Measurements from ENCODE around the gene S100PBP.

DNA sequence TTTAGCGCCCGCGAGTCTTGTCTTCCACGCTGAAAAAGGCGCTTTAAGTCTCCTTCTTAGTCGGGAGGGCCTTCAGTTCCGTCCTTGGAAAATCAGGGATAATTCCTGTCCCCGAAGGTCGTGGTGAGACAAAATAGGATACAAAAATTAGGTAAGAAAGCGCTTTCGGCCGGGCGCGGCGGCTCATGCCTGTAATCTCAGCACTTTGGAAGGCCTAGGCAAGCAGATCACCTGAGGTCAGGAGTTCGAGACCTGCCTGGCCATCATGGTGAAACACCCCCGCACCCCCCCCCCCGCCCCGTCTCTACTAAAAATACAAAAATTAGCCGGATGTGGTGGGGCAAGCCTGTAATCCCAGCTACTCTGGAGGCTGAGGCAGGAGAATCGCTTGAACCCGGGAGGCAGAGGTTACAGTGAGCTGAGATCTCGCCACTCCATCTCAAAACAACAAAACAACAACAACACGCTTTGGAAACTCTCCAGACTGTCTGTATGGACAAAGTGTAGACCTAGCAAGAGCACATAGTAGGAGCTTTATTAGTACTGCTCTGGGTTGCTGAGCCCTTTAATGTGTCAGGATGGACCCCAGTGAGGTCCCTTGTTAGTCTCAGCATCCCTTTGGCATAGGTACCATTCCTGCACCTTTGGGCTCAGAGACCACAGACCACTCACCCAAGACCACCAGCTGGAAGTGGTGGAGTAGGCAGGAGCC lies 84.5 kb downstream of the S100PBP start:
- TF ChIP-seq, protein P1, sequence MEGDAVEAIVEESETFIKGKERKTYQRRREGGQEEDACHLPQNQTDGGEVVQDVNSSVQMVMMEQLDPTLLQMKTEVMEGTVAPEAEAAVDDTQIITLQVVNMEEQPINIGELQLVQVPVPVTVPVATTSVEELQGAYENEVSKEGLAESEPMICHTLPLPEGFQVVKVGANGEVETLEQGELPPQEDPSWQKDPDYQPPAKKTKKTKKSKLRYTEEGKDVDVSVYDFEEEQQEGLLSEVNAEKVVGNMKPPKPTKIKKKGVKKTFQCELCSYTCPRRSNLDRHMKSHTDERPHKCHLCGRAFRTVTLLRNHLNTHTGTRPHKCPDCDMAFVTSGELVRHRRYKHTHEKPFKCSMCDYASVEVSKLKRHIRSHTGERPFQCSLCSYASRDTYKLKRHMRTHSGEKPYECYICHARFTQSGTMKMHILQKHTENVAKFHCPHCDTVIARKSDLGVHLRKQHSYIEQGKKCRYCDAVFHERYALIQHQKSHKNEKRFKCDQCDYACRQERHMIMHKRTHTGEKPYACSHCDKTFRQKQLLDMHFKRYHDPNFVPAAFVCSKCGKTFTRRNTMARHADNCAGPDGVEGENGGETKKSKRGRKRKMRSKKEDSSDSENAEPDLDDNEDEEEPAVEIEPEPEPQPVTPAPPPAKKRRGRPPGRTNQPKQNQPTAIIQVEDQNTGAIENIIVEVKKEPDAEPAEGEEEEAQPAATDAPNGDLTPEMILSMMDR (IDR thresholded peaks at IDR 0.05) = no peak
- TF ChIP-seq, protein P2, sequence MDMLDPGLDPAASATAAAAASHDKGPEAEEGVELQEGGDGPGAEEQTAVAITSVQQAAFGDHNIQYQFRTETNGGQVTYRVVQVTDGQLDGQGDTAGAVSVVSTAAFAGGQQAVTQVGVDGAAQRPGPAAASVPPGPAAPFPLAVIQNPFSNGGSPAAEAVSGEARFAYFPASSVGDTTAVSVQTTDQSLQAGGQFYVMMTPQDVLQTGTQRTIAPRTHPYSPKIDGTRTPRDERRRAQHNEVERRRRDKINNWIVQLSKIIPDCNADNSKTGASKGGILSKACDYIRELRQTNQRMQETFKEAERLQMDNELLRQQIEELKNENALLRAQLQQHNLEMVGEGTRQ (IDR thresholded peaks at IDR 0.05; ENCODE audit: borderline replicate concordance, low read depth, low read length) = no peak
- TF ChIP-seq JUND (IDR thresholded peaks at IDR 0.05) = no peak
- TF ChIP-seq NFIC (IDR thresholded peaks at IDR 0.05; ENCODE audit: borderline replicate concordance) = no peak
- TF ChIP-seq TAF1 (IDR thresholded peaks at IDR 0.05; ENCODE audit: borderline replicate concordance, low read depth, low read length) = no peak
- no peak for TF ChIP-seq POLR2AphosphoS5 (IDR thresholded peaks at IDR 0.05; ENCODE audit: low read depth, low read length)
- TF ChIP-seq EP300 (IDR thresholded peaks at IDR 0.05; ENCODE audit: borderline replicate concordance in 1 of 2, low read depth in 1 of 2, low read length in 1 of 2) = no peak
- no peak for TF ChIP-seq MAX (IDR thresholded peaks at IDR 0.05; ENCODE audit: low read depth)
- TF ChIP-seq RFX5 (IDR thresholded peaks at IDR 0.05; ENCODE audit: low read length) = no peak
- no peak for TF ChIP-seq CHD2 (IDR thresholded peaks at IDR 0.05; ENCODE audit: low read length, partially characterized antibody)
- TF ChIP-seq, protein P3, sequence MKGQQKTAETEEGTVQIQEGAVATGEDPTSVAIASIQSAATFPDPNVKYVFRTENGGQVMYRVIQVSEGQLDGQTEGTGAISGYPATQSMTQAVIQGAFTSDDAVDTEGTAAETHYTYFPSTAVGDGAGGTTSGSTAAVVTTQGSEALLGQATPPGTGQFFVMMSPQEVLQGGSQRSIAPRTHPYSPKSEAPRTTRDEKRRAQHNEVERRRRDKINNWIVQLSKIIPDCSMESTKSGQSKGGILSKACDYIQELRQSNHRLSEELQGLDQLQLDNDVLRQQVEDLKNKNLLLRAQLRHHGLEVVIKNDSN (IDR thresholded peaks at IDR 0.05; ENCODE audit: borderline replicate concordance, low read depth) = no peak
- no peak for TF ChIP-seq RXRA (IDR thresholded peaks at IDR 0.05; ENCODE audit: borderline replicate concordance, low read depth)
- TF ChIP-seq FOXM1 (IDR thresholded peaks at IDR 0.05; ENCODE audit: low read depth) = no peak
- no peak for TF ChIP-seq RCOR1 (IDR thresholded peaks at IDR 0.05; ENCODE audit: low read length)

Data from SK-N-SH (cell line).